Caco-2 (cell line): Measurements from ENCODE around the gene RBM12. TPM values are rescaled to one million over a fixed set of nuclear protein-coding genes. Genes with fewer than 3 reads are reported as not detected.

Source experiments
- BruUV-seq: library from RNA; stranded (reverse); fragments of 400-500 nt; replicated peaks from 2 replicates; lab custom pipeline; 2021; lab: Mats Ljungman, UMichigan
- CTCF ChIA-PET: fragments of 300-600 bp; sonication (Branson Sonifier 250); formaldehyde crosslinking; loops from one replicate; lab custom pipeline; 2022; ENCODE audit warnings: antibody characterized with exemption; lab: Charles Lee
- POLR2A ChIA-PET: fragments of 300-600 bp; sonication (Branson Sonifier 250); formaldehyde crosslinking; loops from one replicate; lab custom pipeline; 2022; ENCODE audit warnings: antibody characterized with exemption; lab: Charles Lee
- DNase-seq, 2 experiments: peaks; one replicate each; pipeline versions ENCODE4 v3.0.0 to v3.0.0-alpha.2; 2020 to 2022
- H3K27me3 ChIP-seq: replicated peaks from 2 replicates; pipeline ENCODE4 v1.6.0; 2011; ENCODE audit warnings: low read length; ENCODE audit not compliant: control insufficient read depth, insufficient read depth
- H3K36me3 ChIP-seq: 2 replicates; pipeline ENCODE4 v1.5.1; 2011; ENCODE audit warnings: low read length; ENCODE audit not compliant: control insufficient read depth, insufficient read depth
- H3K4me1 ChIP-seq: fragments of 250-450 bp; sonication (Bioruptor Pico); 2 replicates; pipeline ENCODE4 v1.5.1; 2020; ENCODE audit warnings: mild to moderate bottlenecking
- H3K4me3 ChIP-seq: 2 replicates; pipeline ENCODE4 v1.5.1; 2011; ENCODE audit warnings: low read depth, mild to moderate bottlenecking, control low read depth, low read length
- H3K9me3 ChIP-seq: fragments of 250-450 bp; sonication (Bioruptor Pico); 2 replicates; pipeline ENCODE4 v1.5.1; 2020; ENCODE audit warnings: mild to moderate bottlenecking, moderate library complexity
- H3K27ac Mint-ChIP-seq: one replicate; pipeline ENCODE4 v1.8.0; 2022; ENCODE audit warnings: mixed read lengths; ENCODE audit not compliant: unreplicated experiment
- H3K27me3 Mint-ChIP-seq: one replicate; pipeline ENCODE4 v1.8.0; 2022; ENCODE audit warnings: mixed read lengths; ENCODE audit not compliant: insufficient read depth, unreplicated experiment
- H3K36me3 Mint-ChIP-seq: one replicate; pipeline ENCODE4 v1.8.0; 2022; ENCODE audit warnings: mild to moderate bottlenecking, mixed read lengths; ENCODE audit not compliant: insufficient read depth, unreplicated experiment
- H3K4me1 Mint-ChIP-seq: one replicate; pipeline ENCODE4 v1.8.0; 2022; ENCODE audit warnings: low read depth, mixed read lengths; ENCODE audit not compliant: unreplicated experiment
- H3K4me3 Mint-ChIP-seq: one replicate; pipeline ENCODE4 v1.8.0; 2022; ENCODE audit warnings: mild to moderate bottlenecking, moderate library complexity, mixed read lengths; ENCODE audit not compliant: unreplicated experiment
- H3K9me3 Mint-ChIP-seq: one replicate; pipeline ENCODE4 v1.8.0; 2022; ENCODE audit warnings: mixed read lengths; ENCODE audit not compliant: unreplicated experiment
- intact Hi-C: fragments of 100-400 bp; cut with micrococcal nuclease; formaldehyde crosslinking; loops from one replicate; pipeline ENCODE4 v1.10.0; 2022; ENCODE audit not compliant: unreplicated experiment
- total RNA-seq: library from RNA; stranded (reverse); gene quantifications from 2 replicates; pipeline ENCODE4 v1.2.3, GENCODE V29; 2022
- TF ChIP-seq, protein P1 (sequence below), 2 experiments: fragments of 200-600 bp in 1 of 2; IDR thresholded peaks; 1 replicate in 1 of 2; 2 replicates in 1 of 2; pipeline versions ENCODE4 v1.5.1 to v1.8.0; 2011 to 2022; ENCODE audit warnings: antibody characterized with exemption in 1 of 2, control low read depth in 1 of 2, inconsistent platforms in 1 of 2, low read depth in 1 of 2, low read length in 1 of 2, mild to moderate bottlenecking in 1 of 2, moderate library complexity in 1 of 2; ENCODE audit not compliant: insufficient read depth in 1 of 2, severe bottlenecking in 1 of 2, unreplicated experiment in 1 of 2

Gene RBM12
- total RNA-seq, 1 experiment from 2014 or later: 147 TPM

DNA sequence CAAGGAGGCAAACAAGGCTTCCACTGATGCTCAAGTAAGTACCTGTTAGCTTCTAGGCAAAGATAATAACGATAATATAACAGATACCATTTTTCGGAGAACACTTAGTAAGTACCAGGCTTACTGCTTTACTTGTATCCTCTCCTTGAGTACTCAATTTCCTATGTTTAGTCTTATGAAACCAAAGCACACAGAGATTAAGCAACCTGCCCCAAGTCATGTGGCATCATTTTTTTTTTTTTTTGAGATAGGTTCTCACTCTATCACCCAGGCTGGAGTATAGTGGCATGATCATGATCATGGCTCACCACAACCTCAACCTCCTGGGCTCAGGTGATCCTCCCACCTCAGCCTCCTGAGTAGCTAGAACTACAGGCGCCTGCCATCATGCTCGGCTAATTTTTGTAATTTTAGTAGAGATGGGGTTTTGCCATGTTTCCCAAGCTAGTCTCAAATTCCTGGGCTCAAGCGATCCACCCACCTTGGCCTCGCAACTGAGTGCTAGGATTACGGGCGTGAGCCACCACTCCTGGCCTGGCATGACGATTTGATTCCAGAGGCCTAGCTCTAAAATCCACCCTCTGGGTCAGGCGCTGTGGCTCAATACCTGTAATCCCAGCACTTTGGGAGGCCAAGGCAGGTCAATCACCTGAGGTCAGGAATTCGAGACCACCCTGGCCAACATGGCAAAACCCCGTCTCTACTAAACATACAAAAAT lies 35.1 kb downstream of the RBM12 start:
- POLR2A ChIA-PET: no interaction called here
- TF ChIP-seq, protein P1, sequence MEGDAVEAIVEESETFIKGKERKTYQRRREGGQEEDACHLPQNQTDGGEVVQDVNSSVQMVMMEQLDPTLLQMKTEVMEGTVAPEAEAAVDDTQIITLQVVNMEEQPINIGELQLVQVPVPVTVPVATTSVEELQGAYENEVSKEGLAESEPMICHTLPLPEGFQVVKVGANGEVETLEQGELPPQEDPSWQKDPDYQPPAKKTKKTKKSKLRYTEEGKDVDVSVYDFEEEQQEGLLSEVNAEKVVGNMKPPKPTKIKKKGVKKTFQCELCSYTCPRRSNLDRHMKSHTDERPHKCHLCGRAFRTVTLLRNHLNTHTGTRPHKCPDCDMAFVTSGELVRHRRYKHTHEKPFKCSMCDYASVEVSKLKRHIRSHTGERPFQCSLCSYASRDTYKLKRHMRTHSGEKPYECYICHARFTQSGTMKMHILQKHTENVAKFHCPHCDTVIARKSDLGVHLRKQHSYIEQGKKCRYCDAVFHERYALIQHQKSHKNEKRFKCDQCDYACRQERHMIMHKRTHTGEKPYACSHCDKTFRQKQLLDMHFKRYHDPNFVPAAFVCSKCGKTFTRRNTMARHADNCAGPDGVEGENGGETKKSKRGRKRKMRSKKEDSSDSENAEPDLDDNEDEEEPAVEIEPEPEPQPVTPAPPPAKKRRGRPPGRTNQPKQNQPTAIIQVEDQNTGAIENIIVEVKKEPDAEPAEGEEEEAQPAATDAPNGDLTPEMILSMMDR (IDR thresholded peaks at IDR 0.05; ENCODE audit: insufficient read depth in 1 of 2, low read depth in 1 of 2, low read length in 1 of 2, severe bottlenecking in 1 of 2, unreplicated experiment in 1 of 2): no peak
- H3K27me3 ChIP-seq: no peaks in the 10 kb centered on the region
- no peaks in the 10 kb centered on the region for H3K4me1 ChIP-seq
- Mint-ChIP-seq H3K27me3 (no peaks in the 10 kb centered on the region), H3K27ac (no peak overlapping the region), H3K4me1 (peaks cover 6% of the 10 kb centered on the region), H3K9me3 (no peaks in the 10 kb centered on the region), H3K4me3 (no peak overlapping the region), H3K36me3 (peaks cover 93% of the 10 kb centered on the region)
- H3K4me3 ChIP-seq: no peak overlapping the region
- BruUV-seq: no TSS peak
- intact Hi-C loops: no loop called here
- H3K36me3 ChIP-seq: peaks cover 19% of the 10 kb centered on the region
- no peak for DNase-seq
- CTCF ChIA-PET: no interaction called here
- no peaks in the 10 kb centered on the region for H3K9me3 ChIP-seq

DNA sequence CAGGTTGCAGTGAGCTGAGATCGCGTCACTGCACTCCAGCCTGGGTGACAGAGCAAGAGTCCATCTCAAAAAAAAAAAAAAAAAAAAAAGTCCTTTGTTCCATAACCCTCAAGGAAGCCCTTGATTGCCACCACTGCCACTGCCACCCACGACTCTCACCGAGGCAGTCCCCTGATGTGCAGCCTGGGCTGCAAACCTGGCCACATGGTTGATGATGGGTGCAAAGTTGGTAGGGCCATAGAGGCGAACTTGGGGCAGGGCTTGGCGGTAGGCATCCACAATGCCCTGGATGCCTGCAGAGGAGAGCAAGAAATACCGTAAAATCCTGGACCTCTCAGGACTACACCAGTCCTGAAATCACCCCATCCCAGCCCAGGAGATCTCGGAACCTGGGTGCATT lies 37.6 kb downstream of the RBM12 start:
- no peaks in the 10 kb centered on the region for H3K27me3 Mint-ChIP-seq
- ChIA-PET CTCF (no interaction called here), POLR2A (no interaction called here)
- no peak overlapping the region for H3K4me3 Mint-ChIP-seq
- intact Hi-C loops: no loop called here
- BruUV-seq: no TSS peak
- no peaks in the 10 kb centered on the region for H3K4me1 ChIP-seq
- DNase-seq: no peak
- H3K27ac Mint-ChIP-seq: no peak overlapping the region
- H3K36me3 ChIP-seq: peaks cover 16% of the 10 kb centered on the region
- TF ChIP-seq, protein P1 (IDR thresholded peaks at IDR 0.05; ENCODE audit: insufficient read depth in 1 of 2, low read depth in 1 of 2, low read length in 1 of 2, severe bottlenecking in 1 of 2, unreplicated experiment in 1 of 2): no peak
- H3K27me3 ChIP-seq: no peaks in the 10 kb centered on the region
- no peaks in the 10 kb centered on the region for H3K9me3 Mint-ChIP-seq
- no peaks in the 10 kb centered on the region for H3K4me1 Mint-ChIP-seq
- H3K4me3 ChIP-seq: no peak overlapping the region
- peaks cover 92% of the 10 kb centered on the region for H3K36me3 Mint-ChIP-seq
- H3K9me3 ChIP-seq: no peaks in the 10 kb centered on the region

DNA sequence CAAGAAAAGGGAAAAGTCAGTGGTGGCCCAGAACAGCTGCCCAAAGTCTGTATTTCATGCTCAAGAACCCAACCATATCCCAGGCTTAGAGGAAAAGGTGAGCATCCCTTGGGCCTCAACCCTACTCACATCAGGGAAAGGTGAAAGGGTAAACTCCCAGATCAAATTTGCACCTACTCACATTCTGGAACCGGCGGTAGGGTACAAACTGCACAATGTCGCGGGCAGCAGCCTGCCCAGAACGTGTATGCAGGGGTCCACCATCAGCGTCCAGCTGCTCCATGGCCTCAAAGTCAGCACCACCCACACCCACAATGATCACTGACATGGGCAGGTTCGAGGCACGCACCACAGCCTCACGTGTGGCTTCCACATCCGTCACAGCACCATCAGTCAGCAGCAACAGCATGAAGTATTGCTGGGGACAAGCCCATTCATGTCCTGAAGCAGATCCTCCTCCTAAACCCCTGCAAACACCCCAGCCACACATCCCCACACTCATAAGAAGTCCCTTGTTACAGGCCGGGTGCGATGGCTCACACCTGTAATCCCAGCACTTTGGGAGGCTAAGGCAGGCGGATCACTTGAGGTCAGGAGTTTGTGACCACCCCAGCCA lies 38.2 kb downstream of the RBM12 start:
- H3K27me3 Mint-ChIP-seq: no peaks in the 10 kb centered on the region
- BruUV-seq: TSS peak; percentile 53
- no peaks in the 10 kb centered on the region for H3K4me1 Mint-ChIP-seq
- H3K4me3 Mint-ChIP-seq: no peak overlapping the region
- H3K36me3 Mint-ChIP-seq: peaks cover 92% of the 10 kb centered on the region
- Histone ChIP-seq H3K4me1 (no peaks in the 10 kb centered on the region), H3K9me3 (no peaks in the 10 kb centered on the region), H3K36me3 (peaks cover 16% of the 10 kb centered on the region), H3K4me3 (no peak overlapping the region), H3K27me3 (no peaks in the 10 kb centered on the region)
- CTCF ChIA-PET: no interaction called here
- no peak overlapping the region for H3K27ac Mint-ChIP-seq
- POLR2A ChIA-PET: no interaction called here
- TF ChIP-seq, protein P1 (IDR thresholded peaks at IDR 0.05; ENCODE audit: insufficient read depth in 1 of 2, low read depth in 1 of 2, low read length in 1 of 2, severe bottlenecking in 1 of 2, unreplicated experiment in 1 of 2): no peak
- intact Hi-C loops: no loop called here
- no peak for DNase-seq
- no peaks in the 10 kb centered on the region for H3K9me3 Mint-ChIP-seq
